GM18505 (cell line): Measurements from ENCODE around the gene ATP2C2.

Experiments
- ATAC-seq: cut with Tn5 transposase; IDR thresholded peaks from one replicate; pipeline ENCODE4 v1.9.1; 2021; ENCODE audit not compliant: unreplicated experiment
- POLR2A ChIP-seq: IDR thresholded peaks from 4 replicates; pipeline ENCODE4 v1.6.1; 2011; ENCODE audit warnings: borderline replicate concordance; ENCODE audit not compliant: insufficient read depth, insufficient read length; ENCODE audit errors: extremely low read depth

ATP2C2 gene, protein sequence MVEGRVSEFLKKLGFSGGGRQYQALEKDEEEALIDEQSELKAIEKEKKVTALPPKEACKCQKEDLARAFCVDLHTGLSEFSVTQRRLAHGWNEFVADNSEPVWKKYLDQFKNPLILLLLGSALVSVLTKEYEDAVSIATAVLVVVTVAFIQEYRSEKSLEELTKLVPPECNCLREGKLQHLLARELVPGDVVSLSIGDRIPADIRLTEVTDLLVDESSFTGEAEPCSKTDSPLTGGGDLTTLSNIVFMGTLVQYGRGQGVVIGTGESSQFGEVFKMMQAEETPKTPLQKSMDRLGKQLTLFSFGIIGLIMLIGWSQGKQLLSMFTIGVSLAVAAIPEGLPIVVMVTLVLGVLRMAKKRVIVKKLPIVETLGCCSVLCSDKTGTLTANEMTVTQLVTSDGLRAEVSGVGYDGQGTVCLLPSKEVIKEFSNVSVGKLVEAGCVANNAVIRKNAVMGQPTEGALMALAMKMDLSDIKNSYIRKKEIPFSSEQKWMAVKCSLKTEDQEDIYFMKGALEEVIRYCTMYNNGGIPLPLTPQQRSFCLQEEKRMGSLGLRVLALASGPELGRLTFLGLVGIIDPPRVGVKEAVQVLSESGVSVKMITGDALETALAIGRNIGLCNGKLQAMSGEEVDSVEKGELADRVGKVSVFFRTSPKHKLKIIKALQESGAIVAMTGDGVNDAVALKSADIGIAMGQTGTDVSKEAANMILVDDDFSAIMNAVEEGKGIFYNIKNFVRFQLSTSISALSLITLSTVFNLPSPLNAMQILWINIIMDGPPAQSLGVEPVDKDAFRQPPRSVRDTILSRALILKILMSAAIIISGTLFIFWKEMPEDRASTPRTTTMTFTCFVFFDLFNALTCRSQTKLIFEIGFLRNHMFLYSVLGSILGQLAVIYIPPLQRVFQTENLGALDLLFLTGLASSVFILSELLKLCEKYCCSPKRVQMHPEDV

DNA sequence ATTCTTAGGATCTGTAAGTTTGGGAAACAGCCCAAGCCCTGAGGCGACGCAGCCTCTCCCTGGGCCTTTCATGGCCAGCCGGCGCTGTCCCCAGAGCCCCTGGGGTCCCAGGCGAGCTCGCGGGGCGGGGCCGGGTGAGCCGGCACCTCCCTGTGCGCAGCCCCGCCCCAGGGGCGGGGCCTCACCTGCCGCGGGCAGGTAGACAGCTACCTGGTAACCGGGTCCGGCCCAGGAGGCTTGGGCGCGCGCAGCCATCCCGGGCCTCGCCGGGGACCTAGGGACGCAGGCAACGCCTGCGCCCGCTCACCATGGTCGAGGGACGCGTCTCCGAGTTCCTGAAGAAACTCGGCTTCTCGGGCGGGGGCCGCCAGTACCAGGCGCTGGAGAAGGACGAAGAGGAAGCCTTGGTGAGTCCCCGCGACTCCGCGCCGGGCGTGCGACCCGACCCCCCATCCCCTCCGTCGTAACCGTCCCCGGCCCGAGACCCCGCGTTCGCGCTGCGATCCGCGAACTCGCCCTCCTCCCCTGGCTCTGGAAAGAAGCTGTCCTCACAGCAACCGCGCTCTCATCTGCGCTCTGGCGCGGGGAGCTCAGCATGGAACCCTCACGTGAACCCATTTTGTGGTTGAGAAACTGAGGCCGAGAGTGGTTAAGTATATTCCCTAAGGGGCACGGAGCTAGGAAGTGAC lies at the start of gene ATP2C2:
Gene ATP2C2 (plus strand): TSS at position 231 of the 689 bp plus-strand sequence. CDS start 78 bp downstream, at position 309.
- TF ChIP-seq POLR2A, result no peak
- no peak for ATAC-seq

DNA sequence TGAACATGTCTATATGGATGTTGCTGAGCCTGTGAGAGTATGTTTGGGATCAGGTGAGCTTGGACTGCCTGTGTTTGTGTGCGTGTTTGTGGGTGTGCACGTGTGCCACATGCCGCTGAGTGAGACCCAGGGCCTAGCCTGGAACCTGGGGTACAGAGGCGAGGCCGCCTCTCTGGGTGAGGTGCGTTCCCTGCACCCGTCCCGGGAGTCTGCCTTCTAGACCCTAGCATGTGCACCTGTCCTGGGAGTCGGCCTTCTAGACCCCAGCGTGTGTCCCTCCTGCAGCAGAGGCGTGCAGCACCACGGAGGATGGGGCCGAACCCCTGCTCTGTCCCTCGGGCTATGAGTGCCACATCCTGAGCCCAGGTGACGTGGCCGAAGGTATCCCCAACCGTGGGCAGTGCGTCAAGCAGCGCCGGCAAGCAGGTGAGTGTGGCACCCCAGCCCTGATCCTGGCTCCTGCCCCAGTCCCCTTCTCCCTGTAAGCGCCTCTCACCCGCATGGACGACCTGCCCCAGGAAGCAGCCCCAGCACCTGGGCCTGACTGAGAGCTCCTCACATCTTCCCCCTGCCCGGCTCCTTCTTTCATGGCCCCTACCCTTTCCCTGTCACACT lies 49.1 kb upstream of the ATP2C2 start:
- no peak for ATAC-seq
- no peak for TF ChIP-seq POLR2A

- no peak for ATAC-seq
These were observed 47.8 kb upstream of the ATP2C2 start for GRCh38 chr16:84320511-84320910.

GRCh38 chr16:84321932-84322331 lies 46.4 kb upstream of the ATP2C2 start:
- ATAC-seq, result no peak
- TF ChIP-seq POLR2A, result no peak

More at GRCh38 chr16:84320511-84320910, 47.8 kb upstream of the ATP2C2 start:
- no peak for TF ChIP-seq POLR2A

GRCh38 chr16:84322749-84323148 lies 45.6 kb upstream of the ATP2C2 start:
- ATAC-seq, result no peak
- no peak for TF ChIP-seq POLR2A

- no peak for ATAC-seq
- no peak for TF ChIP-seq POLR2A
These were observed 44.7 kb upstream of the ATP2C2 start for GRCh38 chr16:84323606-84324005.

- TF ChIP-seq POLR2A, result no peak
- ATAC-seq, result no peak
These were observed 43.7 kb upstream of the ATP2C2 start for GRCh38 chr16:84324434-84325262.

GRCh38 chr16:84326545-84326944 lies 41.8 kb upstream of the ATP2C2 start:
- no peak for ATAC-seq
- TF ChIP-seq POLR2A, result no peak

DNA sequence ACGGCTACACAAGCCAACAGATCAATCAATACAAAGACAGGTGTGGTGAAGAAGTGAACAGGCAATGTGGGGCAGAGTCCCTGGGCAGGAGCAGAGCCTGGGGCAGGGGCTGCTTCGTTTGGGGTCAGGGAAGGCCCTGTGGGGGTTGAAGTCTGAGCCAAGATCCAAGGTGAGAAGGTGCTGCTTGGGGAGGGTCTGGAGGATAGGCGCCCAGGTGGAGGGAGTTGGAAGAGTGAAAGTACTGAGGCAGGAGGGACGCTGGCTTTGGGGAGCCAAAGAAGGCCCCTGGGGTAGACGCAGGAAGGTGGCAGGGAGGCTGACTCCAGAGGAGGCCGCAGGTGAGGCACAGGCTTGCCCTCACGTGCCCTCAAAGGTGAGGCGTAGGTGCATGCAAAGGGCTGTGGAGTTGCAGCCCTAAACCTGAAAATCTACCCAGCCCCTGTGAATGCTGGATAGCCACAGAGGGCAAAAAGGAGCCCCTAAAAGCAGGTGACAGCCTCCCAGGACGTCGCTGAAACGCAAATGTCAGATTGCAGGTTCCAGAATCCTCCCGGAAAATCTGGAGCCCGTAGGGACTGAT lies 40.3 kb upstream of the ATP2C2 start:
- no peak for TF ChIP-seq POLR2A
- no peak for ATAC-seq

- ATAC-seq, result no peak
- no peak for TF ChIP-seq POLR2A
These were observed 39.3 kb upstream of the ATP2C2 start for GRCh38 chr16:84329016-84329415.

- ATAC-seq, result no peak
- no peak for TF ChIP-seq POLR2A
These were observed 38.3 kb upstream of the ATP2C2 start for GRCh38 chr16:84329843-84330684.
